ENCODE data around the gene CXCL6.

Gene CXCL6

GRCh38 chr4:73810191-73810590 lies 26.3 kb upstream of the CXCL6 start:
- no peak for DNase-seq (ENCODE audit: low read depth)
- no peak overlapping the region for H3K4me3 ChIP-seq (ENCODE audit: low read depth, low read length)
- TF ChIP-seq, protein P1, sequence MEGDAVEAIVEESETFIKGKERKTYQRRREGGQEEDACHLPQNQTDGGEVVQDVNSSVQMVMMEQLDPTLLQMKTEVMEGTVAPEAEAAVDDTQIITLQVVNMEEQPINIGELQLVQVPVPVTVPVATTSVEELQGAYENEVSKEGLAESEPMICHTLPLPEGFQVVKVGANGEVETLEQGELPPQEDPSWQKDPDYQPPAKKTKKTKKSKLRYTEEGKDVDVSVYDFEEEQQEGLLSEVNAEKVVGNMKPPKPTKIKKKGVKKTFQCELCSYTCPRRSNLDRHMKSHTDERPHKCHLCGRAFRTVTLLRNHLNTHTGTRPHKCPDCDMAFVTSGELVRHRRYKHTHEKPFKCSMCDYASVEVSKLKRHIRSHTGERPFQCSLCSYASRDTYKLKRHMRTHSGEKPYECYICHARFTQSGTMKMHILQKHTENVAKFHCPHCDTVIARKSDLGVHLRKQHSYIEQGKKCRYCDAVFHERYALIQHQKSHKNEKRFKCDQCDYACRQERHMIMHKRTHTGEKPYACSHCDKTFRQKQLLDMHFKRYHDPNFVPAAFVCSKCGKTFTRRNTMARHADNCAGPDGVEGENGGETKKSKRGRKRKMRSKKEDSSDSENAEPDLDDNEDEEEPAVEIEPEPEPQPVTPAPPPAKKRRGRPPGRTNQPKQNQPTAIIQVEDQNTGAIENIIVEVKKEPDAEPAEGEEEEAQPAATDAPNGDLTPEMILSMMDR (IDR thresholded peaks at IDR 0.05; ENCODE audit: control insufficient read depth, extremely low read depth, insufficient read depth), result no peak

- no peak for DNase-seq (ENCODE audit: low read depth)
- TF ChIP-seq, protein P1 (IDR thresholded peaks at IDR 0.05; ENCODE audit: control insufficient read depth, extremely low read depth, insufficient read depth), result no peak
These were observed 24.6 kb upstream of the CXCL6 start for GRCh38 chr4:73811841-73812240.

DNA sequence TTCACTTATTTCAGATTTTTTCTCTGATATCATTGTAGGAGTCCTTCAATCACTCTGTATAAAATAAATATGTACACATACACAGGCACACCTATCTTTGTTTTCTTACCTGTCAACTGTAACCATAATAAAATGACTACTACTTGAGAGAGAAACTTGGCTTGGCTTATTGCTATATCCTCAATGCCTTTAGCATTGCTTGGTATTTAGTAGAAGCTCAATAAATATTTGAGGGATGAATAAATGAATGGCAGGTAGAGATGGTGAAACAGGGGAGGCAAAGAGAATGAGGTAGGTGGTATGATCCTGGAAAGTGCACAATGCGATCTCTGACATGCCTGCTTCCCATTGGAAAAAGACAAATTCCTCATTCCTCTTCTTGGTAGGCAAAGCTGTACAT lies 21.8 kb upstream of the CXCL6 start:
- no peak for DNase-seq (ENCODE audit: low read depth)
- H3K4me3 ChIP-seq (ENCODE audit: low read depth, low read length), result no peak overlapping the region
- TF ChIP-seq, protein P1 (IDR thresholded peaks at IDR 0.05; ENCODE audit: control insufficient read depth, extremely low read depth, insufficient read depth), result no peak

More at GRCh38 chr4:73811841-73812240, 24.6 kb upstream of the CXCL6 start:
- H3K4me3 ChIP-seq (ENCODE audit: low read depth, low read length), result no peak overlapping the region

DNA sequence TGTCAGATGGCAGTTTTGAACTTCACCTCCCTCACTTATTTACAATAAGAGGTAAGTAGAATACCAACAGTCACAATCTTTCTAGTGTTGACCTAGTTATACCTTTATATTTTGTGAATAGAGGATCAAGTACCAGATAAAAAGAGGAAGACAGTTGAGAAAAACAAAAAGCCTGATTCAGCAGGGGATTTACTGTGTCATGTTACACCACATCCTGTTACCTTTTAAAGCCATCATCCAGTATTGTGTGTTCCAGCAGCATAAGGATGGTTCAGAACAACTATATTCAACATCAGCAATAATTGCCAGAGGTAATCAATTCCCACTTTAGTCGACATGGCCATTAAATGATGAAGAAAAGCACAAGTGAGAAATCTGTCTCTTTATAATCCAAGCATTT lies 21.3 kb upstream of the CXCL6 start:
- DNase-seq (ENCODE audit: low read depth), result no peak

DNA sequence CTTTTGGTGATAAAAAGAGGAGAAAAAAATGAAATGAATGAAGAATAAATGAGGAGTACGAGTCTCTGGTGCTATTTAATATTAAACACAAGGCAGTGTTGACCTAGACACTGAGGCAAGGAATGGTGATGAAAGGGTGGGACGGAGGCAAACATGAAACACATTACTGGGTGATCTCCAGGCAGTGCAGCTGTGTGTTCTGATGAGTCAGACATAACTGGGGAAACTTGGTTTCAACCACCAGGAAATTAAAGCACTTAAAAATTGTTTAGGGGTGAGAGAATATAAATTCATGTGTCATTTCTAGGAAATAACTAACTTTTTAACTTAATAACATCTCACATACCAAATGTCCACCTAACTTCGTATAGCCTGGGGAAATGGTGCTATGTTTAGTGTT lies 19.7 kb upstream of the CXCL6 start:
- DNase-seq (ENCODE audit: low read depth), result no peak
- TF ChIP-seq, protein P1 (IDR thresholded peaks at IDR 0.05; ENCODE audit: control insufficient read depth, extremely low read depth, insufficient read depth), result no peak
- no peak overlapping the region for H3K4me3 ChIP-seq (ENCODE audit: low read depth, low read length)

More for the DNA sequence above, 21.3 kb upstream of the CXCL6 start:
- TF ChIP-seq, protein P1 (IDR thresholded peaks at IDR 0.05; ENCODE audit: control insufficient read depth, extremely low read depth, insufficient read depth), result no peak
- no peak overlapping the region for H3K4me3 ChIP-seq (ENCODE audit: low read depth, low read length)

DNA sequence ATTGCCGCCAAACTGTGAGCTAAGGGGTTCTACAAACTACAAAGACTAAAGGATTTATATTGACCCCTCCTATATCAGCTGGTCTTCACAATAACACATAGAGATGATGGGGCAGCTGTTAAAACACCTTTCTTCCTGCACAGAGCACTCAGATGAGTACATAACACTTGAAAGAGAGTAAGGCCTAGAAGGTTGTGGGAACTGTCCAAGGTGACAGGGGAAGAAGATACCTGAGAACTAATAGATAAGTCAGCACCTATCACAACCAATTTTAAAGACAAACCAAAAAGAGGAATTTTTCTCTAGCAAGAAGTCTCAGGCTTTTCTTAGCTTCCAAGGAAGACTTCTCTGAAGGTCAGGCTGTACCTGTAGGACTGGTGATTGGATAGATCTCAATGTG lies 19.1 kb upstream of the CXCL6 start:
- DNase-seq (ENCODE audit: low read depth), result no peak

GRCh38 chr4:73821325-73821724 lies 15.2 kb upstream of the CXCL6 start:
- TF ChIP-seq, protein P1 (IDR thresholded peaks at IDR 0.05; ENCODE audit: control insufficient read depth, extremely low read depth, insufficient read depth), result no peak
- no peak overlapping the region for H3K4me3 ChIP-seq (ENCODE audit: low read depth, low read length)
- DNase-seq (ENCODE audit: low read depth), result no peak

More for the DNA sequence above, 19.1 kb upstream of the CXCL6 start:
- H3K4me3 ChIP-seq (ENCODE audit: low read depth, low read length), result no peak overlapping the region
- TF ChIP-seq, protein P1 (IDR thresholded peaks at IDR 0.05; ENCODE audit: control insufficient read depth, extremely low read depth, insufficient read depth), result no peak

Measured in LNCaP clone FGC (cell line).